NB4 (cell line): ENCODE results near the gene RIMS4.

ENCODE experiments used
- MAX ChIP-seq: IDR thresholded peaks from 2 replicates; pipeline ENCODE4 v1.6.1; 2011; ENCODE audit warnings: low read depth, low read length
- MYC ChIP-seq: IDR thresholded peaks from 2 replicates; pipeline ENCODE4 v1.6.1; 2011; ENCODE audit warnings: low read depth, low read length
- POLR2A ChIP-seq: IDR thresholded peaks from 2 replicates; pipeline ENCODE4 v1.6.1; 2011; ENCODE audit warnings: mild to moderate bottlenecking; ENCODE audit not compliant: insufficient read length; ENCODE audit errors: extremely low read depth
- TF ChIP-seq, protein P1 (sequence below): IDR thresholded peaks from one replicate; pipeline ENCODE4 v1.5.1; 2012; ENCODE audit warnings: low read depth, low read length

DNA sequence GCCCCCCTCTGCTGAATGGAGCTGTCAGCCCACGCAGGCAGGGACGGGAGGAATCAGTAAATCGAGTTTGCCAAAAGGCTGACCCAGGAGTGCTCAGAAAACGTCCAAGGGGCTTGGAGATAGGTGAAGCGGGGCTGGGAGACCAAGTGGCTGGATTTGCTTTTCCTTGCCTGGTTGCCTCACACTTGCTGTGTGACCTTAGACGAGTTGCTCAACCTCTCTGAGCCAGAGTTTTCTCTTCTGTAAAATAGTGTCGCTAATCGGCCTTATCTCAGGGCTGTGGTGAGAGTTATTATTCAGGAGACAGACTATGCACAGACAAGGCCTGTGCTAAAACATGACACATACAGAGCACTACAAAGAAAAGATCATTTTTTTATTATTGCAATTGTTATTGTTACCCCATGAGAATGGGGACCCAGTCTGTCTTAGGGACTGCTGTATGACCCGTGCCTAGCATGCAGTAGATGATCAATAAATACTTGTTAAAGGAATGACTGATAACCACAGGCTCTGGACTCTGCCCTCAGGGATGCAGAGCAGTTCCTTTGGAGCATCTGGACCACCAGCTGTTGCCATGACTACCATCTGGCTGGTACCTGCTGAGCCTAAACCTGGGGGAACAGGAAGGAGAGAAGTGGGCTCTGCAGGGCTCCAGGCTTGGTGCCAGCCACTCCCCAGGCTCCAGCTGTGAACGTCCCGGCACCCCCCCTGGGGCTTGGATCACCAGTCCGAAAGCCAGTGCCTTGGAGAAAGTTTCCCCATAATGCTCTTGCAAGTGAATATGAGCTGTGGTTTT lies 63.8 kb downstream of the RIMS4 start:
- TF ChIP-seq, protein P1, sequence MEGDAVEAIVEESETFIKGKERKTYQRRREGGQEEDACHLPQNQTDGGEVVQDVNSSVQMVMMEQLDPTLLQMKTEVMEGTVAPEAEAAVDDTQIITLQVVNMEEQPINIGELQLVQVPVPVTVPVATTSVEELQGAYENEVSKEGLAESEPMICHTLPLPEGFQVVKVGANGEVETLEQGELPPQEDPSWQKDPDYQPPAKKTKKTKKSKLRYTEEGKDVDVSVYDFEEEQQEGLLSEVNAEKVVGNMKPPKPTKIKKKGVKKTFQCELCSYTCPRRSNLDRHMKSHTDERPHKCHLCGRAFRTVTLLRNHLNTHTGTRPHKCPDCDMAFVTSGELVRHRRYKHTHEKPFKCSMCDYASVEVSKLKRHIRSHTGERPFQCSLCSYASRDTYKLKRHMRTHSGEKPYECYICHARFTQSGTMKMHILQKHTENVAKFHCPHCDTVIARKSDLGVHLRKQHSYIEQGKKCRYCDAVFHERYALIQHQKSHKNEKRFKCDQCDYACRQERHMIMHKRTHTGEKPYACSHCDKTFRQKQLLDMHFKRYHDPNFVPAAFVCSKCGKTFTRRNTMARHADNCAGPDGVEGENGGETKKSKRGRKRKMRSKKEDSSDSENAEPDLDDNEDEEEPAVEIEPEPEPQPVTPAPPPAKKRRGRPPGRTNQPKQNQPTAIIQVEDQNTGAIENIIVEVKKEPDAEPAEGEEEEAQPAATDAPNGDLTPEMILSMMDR = no peak
- TF ChIP-seq MYC (no peak), POLR2A (no peak), MAX (no peak)
